ENCODE data around the gene CHPF. TPM values are rescaled to one million over a fixed set of nuclear protein-coding genes. Genes with fewer than 3 reads are reported as not detected.

The CHPF gene
- polyA plus RNA-seq, 1 experiment, result 119 TPM

- Histone ChIP-seq H3K36me3 (ENCODE audit: control insufficient read depth, insufficient read depth, low read length) (peaks cover 4% of the 10 kb centered on the region), H3K4me3 (ENCODE audit: low read depth, low read length) (peak within 1 kb of the TSS; percentile 90), H3K27me3 (ENCODE audit: control insufficient read depth, insufficient read depth, low read length) (no peaks in the 10 kb centered on the region)
- TF ChIP-seq CTCF (IDR thresholded peaks at IDR 0.05; ENCODE audit: insufficient read depth, low read depth, low read length), result 0 out of 2 replicates have a peak, but pooled peaks have one; percentile 4
- ChIA-PET POLR2A (interaction anchor here (0.6 to 1.1 kb wide), 5 partner anchors 11 to 90 kb away, joined by 3 to 5 read pairs (median 4); no protein-coding TSS in a partner anchor), CTCF (interaction anchor here (0.6 to 42.0 kb wide), 14 partner anchors 10 to 203 kb away, joined by 3 to 872 read pairs (median 6); partner anchors contain the start of genes ASIC4, CHPF and TMEM198)
- DNase-seq (ENCODE audit: low read depth), result peak; percentile 99
Measured at GRCh38 chr2:219498280-219499057, 45.1 kb downstream of the CHPF start, which contains the start of gene GMPPA. Gene GMPPA (plus strand): TSS chr2:219498891. CDS start chr2:219499976, 1,085 bp downstream.

GRCh38 chr2:219497495-219498279 lies 45.9 kb downstream of the CHPF start:
- POLR2A ChIA-PET, result interaction anchor here (0.6 to 1.1 kb wide), 4 partner anchors 12 to 89 kb away, joined by 3 to 4 read pairs (median 4); no protein-coding TSS in a partner anchor
- TF ChIP-seq CTCF (IDR thresholded peaks at IDR 0.05; ENCODE audit: insufficient read depth, low read depth, low read length), result no peak
- DNase-seq (ENCODE audit: low read depth), result no peak

GRCh38 chr2:219496825-219497494 lies 46.6 kb downstream of the CHPF start:
- no peak overlapping the region; the same call in 1 of the 2 replicates for H3K4me3 ChIP-seq (ENCODE audit: low read depth, low read length)
- ChIA-PET CTCF (interaction anchor here (0.7 to 42.0 kb wide), 13 partner anchors 8 to 93 kb away, joined by 3 to 872 read pairs (median 6); partner anchors contain the start of genes ASIC4, CHPF and TMEM198), POLR2A (interaction anchor here (0.7 kb wide), 1 partner anchor 109 kb away, joined by 3 read pairs; the partner anchor contains the start of gene DNPEP)

More at GRCh38 chr2:219497495-219498279, 45.9 kb downstream of the CHPF start:
- Histone ChIP-seq H3K4me3 (ENCODE audit: low read depth, low read length) (peak overlapping the region; percentile 90), H3K36me3 (ENCODE audit: control insufficient read depth, insufficient read depth, low read length) (peaks cover 6% of the 10 kb centered on the region), H3K27me3 (ENCODE audit: control insufficient read depth, insufficient read depth, low read length) (no peaks in the 10 kb centered on the region)
- CTCF ChIA-PET, result interaction anchor here (0.7 to 42.0 kb wide), 13 partner anchors 9 to 202 kb away, joined by 3 to 872 read pairs (median 5); partner anchors contain the start of genes ASIC4, CHPF and TMEM198

GRCh38 chr2:219496247-219496824 lies 47.3 kb downstream of the CHPF start:
- no peak for TF ChIP-seq CTCF (IDR thresholded peaks at IDR 0.05; ENCODE audit: insufficient read depth, low read depth, low read length)
- ChIA-PET POLR2A (interaction anchor here (0.7 kb wide), 1 partner anchor 109 kb away, joined by 3 read pairs; the partner anchor contains the start of gene DNPEP), CTCF (interaction anchor here (0.6 to 42.0 kb wide), 20 partner anchors 9 to 92 kb away, joined by 3 to 872 read pairs (median 6); partner anchors contain the start of genes ASIC4, CHPF and TMEM198)
- no peak for DNase-seq (ENCODE audit: low read depth)
- Histone ChIP-seq H3K36me3 (ENCODE audit: control insufficient read depth, insufficient read depth, low read length) (peaks cover 3% of the 10 kb centered on the region), H3K27me3 (ENCODE audit: control insufficient read depth, insufficient read depth, low read length) (no peaks in the 10 kb centered on the region), H3K4me3 (ENCODE audit: low read depth, low read length) (no peak overlapping the region)

More at GRCh38 chr2:219496825-219497494, 46.6 kb downstream of the CHPF start:
- no peak for TF ChIP-seq CTCF (IDR thresholded peaks at IDR 0.05; ENCODE audit: insufficient read depth, low read depth, low read length)
- no peak for DNase-seq (ENCODE audit: low read depth)
- Histone ChIP-seq H3K36me3 (ENCODE audit: control insufficient read depth, insufficient read depth, low read length) (peaks cover 2% of the 10 kb centered on the region), H3K27me3 (ENCODE audit: control insufficient read depth, insufficient read depth, low read length) (no peaks in the 10 kb centered on the region)
